HFFc6 (cell line): ENCODE data around the gene RBFA. TPM values are rescaled to one million over a fixed set of nuclear protein-coding genes. Genes with fewer than 3 reads are reported as not detected.

Experiments used
- DNase-seq: peaks from one replicate; pipeline ENCODE4 v3.0.0-alpha.2; 2018
- H3K27ac Mint-ChIP-seq: 2 replicates; pipeline ENCODE4 v1.8.0; 2020; ENCODE audit warnings: mild to moderate bottlenecking, mixed read lengths
- H3K27me3 Mint-ChIP-seq: 2 replicates; pipeline ENCODE4 v1.8.0; 2021; ENCODE audit warnings: mild to moderate bottlenecking, moderate library complexity, mixed read lengths; ENCODE audit not compliant: insufficient read depth
- H3K36me3 Mint-ChIP-seq: 2 replicates; pipeline ENCODE4 v1.8.0; 2021; ENCODE audit warnings: low read depth, mixed read lengths
- H3K4me1 Mint-ChIP-seq: 2 replicates; pipeline ENCODE4 v1.8.0; 2020; ENCODE audit warnings: low read depth, mixed read lengths
- H3K4me3 Mint-ChIP-seq: 2 replicates; pipeline ENCODE4 v1.8.0; 2020; ENCODE audit warnings: mild to moderate bottlenecking, moderate library complexity, mixed read lengths
- H3K9me3 Mint-ChIP-seq: 2 replicates; pipeline ENCODE4 v1.8.0; 2020; ENCODE audit warnings: mild to moderate bottlenecking, mixed read lengths
- CTCF ChIP-seq: fragments of 200-600 bp; sonication (generic); IDR thresholded peaks from 2 replicates; pipeline ENCODE4 v1.5.0; 2021; ENCODE audit warnings: antibody characterized with exemption, mild to moderate bottlenecking
- long read RNA-seq: library from polyadenylated mRNA; unstranded; transcript quantifications from one replicate; pipeline ENCODE4 v2.0.0, GENCODE V29; 2019
- total RNA-seq, 6 experiments: library from RNA; stranded (reverse); fragmentation: NEBNext Ultra II Directional; extraction: Animal tissue kit (Norgen Biotek cat#: 25700); gene quantifications; 2 replicates in 1 of 6; 3 replicates in 5 of 6; pipeline ENCODE4 v1.2.3, GENCODE V29; 2021

Gene RBFA, protein sequence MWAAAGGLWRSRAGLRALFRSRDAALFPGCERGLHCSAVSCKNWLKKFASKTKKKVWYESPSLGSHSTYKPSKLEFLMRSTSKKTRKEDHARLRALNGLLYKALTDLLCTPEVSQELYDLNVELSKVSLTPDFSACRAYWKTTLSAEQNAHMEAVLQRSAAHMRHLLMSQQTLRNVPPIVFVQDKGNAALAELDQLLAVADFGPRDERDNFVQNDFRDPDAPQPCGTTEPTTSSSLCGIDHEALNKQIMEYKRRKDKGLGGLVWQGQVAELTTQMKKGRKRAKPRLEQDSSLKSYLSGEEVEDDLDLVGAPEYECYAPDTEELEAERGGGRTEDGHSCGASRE
- total RNA-seq = 10 to 100 TPM; 24.8 to 28.4 (median 27.2) TPM
- long read RNA-seq, transcript RBFA-202 (7 exons, 1,407 nt) = major isoform, 48 of 57 reads
- long read RNA-seq, partial matches to known transcripts = 1 of 57 reads
- long read RNA-seq, other reads (novel, unspliced or antisense) = 8 of 57 reads

GRCh38 chr18:80034068-80034851, at the start of gene RBFA:
TSS of gene RBFA (plus strand) at chr18:80034434. CDS start at chr18:80034496, 62 bp downstream.
- peak; percentile 81 for TF ChIP-seq CTCF
- Mint-ChIP-seq H3K9me3 (no peaks in the 10 kb centered on the region), H3K4me1 (peaks cover 31% of the 10 kb centered on the region), H3K4me3 (peak within 1 kb of the TSS; percentile 96), H3K27me3 (peaks cover 3% of the 10 kb centered on the region), H3K27ac (peak within 1 kb of the TSS; percentile 99), H3K36me3 (0 out of 2 replicates have a peak, but pooled peaks cover 4% of the 10 kb centered on the region)
- DNase-seq = peak; percentile 98

DNA sequence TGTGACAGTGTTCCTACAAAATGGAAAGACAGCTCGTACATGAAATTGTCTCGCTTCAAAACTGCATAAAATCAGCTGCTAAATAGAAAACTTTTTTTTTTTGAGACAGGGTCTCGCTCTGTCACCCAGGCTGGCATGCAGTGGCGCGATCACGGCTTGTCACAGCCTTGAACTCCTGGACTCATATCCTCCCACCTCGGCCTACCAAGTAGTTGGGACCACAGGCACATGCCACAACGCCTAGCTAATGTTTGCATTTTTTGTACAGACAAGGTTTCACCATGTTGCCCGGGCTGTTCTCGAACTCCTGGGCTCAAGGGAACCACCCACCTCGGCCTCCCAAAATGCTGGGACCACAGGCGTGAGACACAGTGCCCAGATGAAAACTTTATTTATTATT, 49.1 kb upstream of the RBFA start:
- TF ChIP-seq CTCF = no peak
- Mint-ChIP-seq H3K36me3 (peaks cover 16% of the 10 kb centered on the region), H3K9me3 (no peaks in the 10 kb centered on the region), H3K27me3 (no peaks in the 10 kb centered on the region; the same call in 1 of the 2 replicates), H3K27ac (no peak overlapping the region; the same call in 1 of the 2 replicates), H3K4me3 (peak overlapping the region; percentile 72; the same call in 1 of the 2 replicates), H3K4me1 (peaks cover 35% of the 10 kb centered on the region)
- DNase-seq = no peak

DNA sequence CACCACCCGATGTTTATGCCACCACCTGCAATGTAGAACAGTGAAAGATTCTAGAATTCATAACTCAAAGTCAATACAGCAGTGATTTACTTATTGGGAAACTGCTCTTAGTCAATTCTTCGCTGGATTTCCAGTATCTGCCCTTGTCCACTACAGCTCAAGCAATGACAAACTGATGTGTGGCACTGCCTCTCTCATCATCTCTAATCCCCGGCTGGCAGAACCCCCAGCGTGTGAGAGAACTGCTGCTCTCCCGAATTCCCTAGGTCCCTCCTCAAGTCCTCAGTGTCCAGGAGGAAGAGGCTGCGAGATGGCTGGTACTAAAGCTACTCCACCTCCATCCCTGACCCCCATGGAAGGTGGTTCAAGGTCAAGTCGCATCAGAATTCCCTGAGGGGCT, 47.5 kb upstream of the RBFA start:
- Mint-ChIP-seq H3K36me3 (peaks cover 16% of the 10 kb centered on the region), H3K4me1 (peaks cover 33% of the 10 kb centered on the region), H3K4me3 (peak overlapping the region; percentile 88), H3K27me3 (no peaks in the 10 kb centered on the region; the same call in 1 of the 2 replicates), H3K27ac (peak overlapping the region; percentile 56), H3K9me3 (no peaks in the 10 kb centered on the region)
- DNase-seq = no peak
- no peak for TF ChIP-seq CTCF

GRCh38 chr18:79987566-79987965, 46.7 kb upstream of the RBFA start:
- peaks cover 9% of the 10 kb centered on the region; the same call in 1 of the 2 replicates for H3K36me3 Mint-ChIP-seq
- DNase-seq = peak; percentile 20
- peaks cover 24% of the 10 kb centered on the region for H3K4me1 Mint-ChIP-seq
- H3K27me3 Mint-ChIP-seq = no peaks in the 10 kb centered on the region
- peak overlapping the region; percentile 74 for H3K27ac Mint-ChIP-seq
- peak overlapping the region; percentile 88 for H3K4me3 Mint-ChIP-seq
- H3K9me3 Mint-ChIP-seq = no peaks in the 10 kb centered on the region
- TF ChIP-seq CTCF = no peak

DNA sequence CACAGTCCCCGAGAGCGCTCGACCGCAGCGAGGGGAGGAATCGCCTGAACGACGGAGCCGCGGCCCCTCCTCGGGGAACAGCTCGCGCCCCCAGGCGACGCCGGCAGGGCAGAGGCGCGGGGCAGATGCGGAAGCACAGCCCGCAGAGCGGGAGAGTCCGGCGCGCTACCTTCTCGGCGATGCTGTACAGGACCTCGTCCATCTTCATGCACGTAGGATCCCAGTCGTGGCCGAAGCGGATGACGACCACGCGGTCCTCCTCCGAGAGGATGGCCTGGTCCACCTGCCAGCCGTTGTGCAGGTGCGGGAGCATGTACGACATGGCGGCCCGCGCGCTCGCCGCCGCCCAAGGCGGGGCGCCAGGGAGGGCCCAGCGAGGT, 46.2 kb upstream of the RBFA start:
- H3K4me1 Mint-ChIP-seq = peaks cover 22% of the 10 kb centered on the region
- H3K27me3 Mint-ChIP-seq = no peaks in the 10 kb centered on the region
- H3K9me3 Mint-ChIP-seq = no peaks in the 10 kb centered on the region
- no peak for DNase-seq
- peak; percentile 42 for TF ChIP-seq CTCF
- peak overlapping the region; percentile 88 for H3K4me3 Mint-ChIP-seq
- peak overlapping the region; percentile 74 for H3K27ac Mint-ChIP-seq
- peaks cover 9% of the 10 kb centered on the region; the same call in 1 of the 2 replicates for H3K36me3 Mint-ChIP-seq
